HepG2 (cell line): ENCODE results near the gene PAIP2. TPM values are rescaled to one million over a fixed set of nuclear protein-coding genes. Genes with fewer than 3 reads are reported as not detected.

Experiments
- ATAC-seq: fragments of 200-7000 bp; cut with Tn5 transposase; 3 replicates; pipeline ENCODE4 v1.9.1; 2020; ENCODE audit warnings: mild to moderate bottlenecking, moderate library complexity
- BruUV-seq: library from RNA; stranded (reverse); fragments of 400-500 nt; replicated peaks from 2 replicates; lab custom pipeline; 2021; lab: Mats Ljungman, UMichigan
- CTCF ChIA-PET: fragments of 300-600 bp; formaldehyde crosslinking; extraction: SDS; loops from one replicate; lab custom pipeline; 2021; ENCODE audit warnings: low total read pairs, inconsistent platforms, low intra/inter-chr PET ratio; lab: Yijun Ruan, JAX
- POLR2A ChIA-PET: fragments of 350-600 bp; sonication (Branson Sonifier 250); formaldehyde crosslinking; loops from one replicate; lab custom pipeline; 2020; ENCODE audit warnings: antibody characterized with exemption, inconsistent platforms; lab: Yijun Ruan, JAX
- DNase-seq: peaks from one replicate; pipeline ENCODE4 v3.0.0-alpha.2; 2015; ENCODE audit warnings: low spot score
- FAIRE-seq: peaks from 3 replicates; lab custom pipeline; 2011; peaks lifted over from hg19 to GRCh38; lab: Jason Lieb, UNC
- H2AFZ ChIP-seq: one replicate; pipeline ENCODE4 v1.6.1; 2011; ENCODE audit warnings: low read length, inconsistent platforms
- H3K27ac ChIP-seq: fragments of 300-600 bp; 3 replicates; pipeline ENCODE4 v1.8.0; 2011; ENCODE audit warnings: mixed run types, mild to moderate bottlenecking, mixed read lengths, low read length, inconsistent platforms; ENCODE audit not compliant: insufficient read depth; ENCODE audit errors: extremely low read length
- H3K27me3 ChIP-seq, 2 experiments: fragments of 200-600 bp in 1 of 2; 2 replicates in 1 of 2; 3 replicates in 1 of 2; pipeline versions ENCODE4 v1.6.0 to v1.8.0; 2011; ENCODE audit warnings: low read length in 2 of 2, mild to moderate bottlenecking in 2 of 2, moderate library complexity in 2 of 2, inconsistent platforms in 1 of 2; ENCODE audit not compliant: insufficient read depth in 2 of 2, control insufficient read depth in 1 of 2
- H3K36me3 ChIP-seq, 2 experiments: fragments of 200-600 bp in 1 of 2; replicated peaks in 1 of 2; 2 replicates in 1 of 2; 3 replicates in 1 of 2; pipeline versions ENCODE4 v1.5.1 to v1.8.0; 2011; ENCODE audit warnings: low read length in 2 of 2, inconsistent platforms in 1 of 2; ENCODE audit not compliant: insufficient read depth in 2 of 2, control insufficient read depth in 1 of 2
- H3K4me1 ChIP-seq: 2 replicates; pipeline ENCODE4 v1.5.1; 2012; ENCODE audit warnings: low read length, inconsistent platforms; ENCODE audit not compliant: insufficient read depth
- H3K4me2 ChIP-seq: 2 replicates; pipeline ENCODE4 v1.6.0; 2011; ENCODE audit warnings: low read depth, low read length, inconsistent platforms
- H3K4me3 ChIP-seq, 3 experiments: fragments of 200-600 bp in 1 of 3; sonication (generic), shearing (Covaris generic) in 1 of 3; replicated peaks in 1 of 3; 2 replicates each; pipeline ENCODE4 v1.5.1; 2011 to 2016; ENCODE audit warnings: low read length in 3 of 3, inconsistent platforms in 2 of 3, low read depth in 2 of 3, mild to moderate bottlenecking in 2 of 3, control low read depth in 1 of 3, mixed read lengths in 1 of 3; ENCODE audit not compliant: insufficient read depth in 1 of 3
- H3K79me2 ChIP-seq: one replicate; pipeline ENCODE4 v1.6.1; 2011; ENCODE audit warnings: low read length, inconsistent platforms; ENCODE audit not compliant: insufficient read depth
- H3K9ac ChIP-seq: 2 replicates; pipeline ENCODE4 v1.6.0; 2011; ENCODE audit warnings: mild to moderate bottlenecking, low read depth, low read length, inconsistent platforms; ENCODE audit not compliant: insufficient read depth
- H3K9me3 ChIP-seq: 2 replicates; pipeline ENCODE4 v1.5.1; 2012; ENCODE audit warnings: mild to moderate bottlenecking, low read length
- H4K20me1 ChIP-seq: 2 replicates; pipeline ENCODE4 v1.6.0; 2011; ENCODE audit warnings: inconsistent platforms, mild to moderate bottlenecking, low read length, moderate library complexity; ENCODE audit not compliant: insufficient read depth
- ATF5 ChIP-seq: sonication (generic); formaldehyde crosslinking; IDR thresholded peaks from 2 replicates; pipeline ENCODE4 v1.4.0; 2020; ENCODE audit warnings: mild to moderate bottlenecking, low read depth, missing genetic modification reagents
- CBX1 ChIP-seq: IDR thresholded peaks from one replicate; pipeline ENCODE4 v1.6.1; 2016; ENCODE audit warnings: antibody characterized with exemption, low read depth
- EEA1 ChIP-seq: sonication (generic); formaldehyde crosslinking; IDR thresholded peaks from 2 replicates; pipeline ENCODE4 v1.5.1; 2020; ENCODE audit warnings: mild to moderate bottlenecking, missing genetic modification reagents, borderline replicate concordance
- KDM5B ChIP-seq: sonication (generic); formaldehyde crosslinking; IDR thresholded peaks from 2 replicates; pipeline ENCODE4 v1.4.0; 2020; ENCODE audit warnings: missing genetic modification reagents, mild to moderate bottlenecking, borderline replicate concordance
- MEF2D ChIP-seq: sonication (generic); formaldehyde crosslinking; IDR thresholded peaks from 2 replicates; pipeline ENCODE4 v1.5.1; 2020; ENCODE audit warnings: mild to moderate bottlenecking, missing genetic modification reagents
- MTF2 ChIP-seq: sonication (generic); formaldehyde crosslinking; IDR thresholded peaks from 2 replicates; pipeline ENCODE4 v1.5.0; 2020; ENCODE audit warnings: missing genetic modification reagents, borderline replicate concordance
- POLR2A ChIP-seq, 2 experiments: IDR thresholded peaks; 2 replicates each; pipeline ENCODE4 v1.6.1; 2011; ENCODE audit warnings: low read depth in 2 of 2, low read length in 2 of 2, mild to moderate bottlenecking in 1 of 2, moderate library complexity in 1 of 2; ENCODE audit not compliant: insufficient read depth in 1 of 2
- SIN3B ChIP-seq: fragments of 150-350 bp; IDR thresholded peaks from 2 replicates; pipeline ENCODE4 v1.6.1; 2014; ENCODE audit warnings: low read length
- SOX6 ChIP-seq, 2 experiments: fragments of 450-650 bp in 1 of 2; sonication (generic) in 1 of 2; formaldehyde crosslinking in 1 of 2; IDR thresholded peaks; 2 replicates each; pipeline versions ENCODE4 v1.4.0 to v1.6.1; 2017 to 2020; ENCODE audit warnings: antibody characterized with exemption in 1 of 2, mild to moderate bottlenecking in 1 of 2, missing genetic modification reagents in 1 of 2
- SP4 ChIP-seq: sonication (generic); formaldehyde crosslinking; IDR thresholded peaks from 2 replicates; pipeline ENCODE4 v1.8.1; 2023; ENCODE audit warnings: mild to moderate bottlenecking, missing genetic modification reagents
- TAF15 ChIP-seq: fragments of 200-400 bp; formaldehyde crosslinking; IDR thresholded peaks from one replicate; pipeline ENCODE4 v1.6.1; 2018; ENCODE audit warnings: mild to moderate bottlenecking, low read depth, low read length; ENCODE audit not compliant: poor library complexity, severe bottlenecking
- ZBTB46 ChIP-seq: sonication (generic); formaldehyde crosslinking; IDR thresholded peaks from 2 replicates; pipeline ENCODE4 v1.4.0; 2020; ENCODE audit warnings: mild to moderate bottlenecking, missing genetic modification reagents, borderline replicate concordance
- ZNF143 ChIP-seq: sonication (generic); formaldehyde crosslinking; IDR thresholded peaks from 2 replicates; pipeline ENCODE4 v1.4.0; 2020; ENCODE audit warnings: missing genetic modification reagents
- ZNF24 ChIP-seq: fragments of 450-650 bp; IDR thresholded peaks from 2 replicates; pipeline ENCODE4 v1.6.1; 2017; ENCODE audit warnings: antibody characterized with exemption, mild to moderate bottlenecking
- ZNF350 ChIP-seq: sonication (generic); formaldehyde crosslinking; IDR thresholded peaks from 2 replicates; pipeline ENCODE4 v1.4.0; 2020; ENCODE audit warnings: mild to moderate bottlenecking, low read depth, missing genetic modification reagents, borderline replicate concordance
- ZNF383 ChIP-seq: sonication (generic); formaldehyde crosslinking; IDR thresholded peaks from 2 replicates; pipeline ENCODE4 v1.4.0; 2020; ENCODE audit warnings: missing genetic modification reagents, mild to moderate bottlenecking, borderline replicate concordance
- ZNF605 ChIP-seq: sonication (generic); formaldehyde crosslinking; IDR thresholded peaks from 2 replicates; pipeline ENCODE4 v1.8.0; 2022; ENCODE audit warnings: mild to moderate bottlenecking, missing genetic modification reagents
- WGBS: methylation state at CpG from one replicate; pipeline ENCODE4 v1.1.6; 2017; ENCODE audit warnings: low lambda C conversion rate; 5-methylcytosine and 5-hydroxymethylcytosine counted together
- in situ Hi-C: cut with HindIII; loops from 2 replicates; pipeline ENCODE4 v1.10.0; 2017; ENCODE audit warnings: low pct_unique_long_range_greater_than_20kb; ENCODE audit not compliant: extremely low pct_ligation_motif_present
- intact Hi-C: fragments of 100-400 bp; cut with micrococcal nuclease; formaldehyde crosslinking; loops from one replicate; pipeline ENCODE4 v1.10.0; 2022; ENCODE audit not compliant: unreplicated experiment
- polyA plus RNA-seq, 8 experiments: library from polyadenylated mRNA; depleted of rRNA in 3 of 8; stranded (reverse) in 7 of 8; unstranded in 1 of 8; fragments of >200 nt; fragmentation: Illumina TruSeq in 4 of 8; extraction: Trizol in 4 of 8; gene quantifications; 2 replicates each; pipeline versions ENCODE4 v1.2.1 to v1.2.3, GENCODE V29; 2011 to 2016; ENCODE audit warnings: low read depth in 4 of 8, missing spikeins in 1 of 8, mixed read lengths in 1 of 8; ENCODE audit not compliant: insufficient read depth in 1 of 8
- total RNA-seq, 5 experiments: library from RNA; depleted of rRNA; stranded (reverse); fragments of >200 nt; fragmentation: Illumina TruSeq; extraction: Trizol; gene quantifications; 2 replicates each; pipeline ENCODE4 v1.2.3, GENCODE V29; 2016; ENCODE audit warnings: low read depth in 1 of 5
- TF ChIP-seq, protein P1 (sequence below): sonication (generic); formaldehyde crosslinking; IDR thresholded peaks from 2 replicates; pipeline ENCODE4 v1.5.1; 2020; ENCODE audit warnings: missing genetic modification reagents, mild to moderate bottlenecking, borderline replicate concordance

The PAIP2 gene
- total and polyA plus RNA-seq, 2 of the 13 experiments (the other 11 are each of a cell fraction or from before 2014, with no cell fraction given): 61.5 to 76.3 TPM

DNA sequence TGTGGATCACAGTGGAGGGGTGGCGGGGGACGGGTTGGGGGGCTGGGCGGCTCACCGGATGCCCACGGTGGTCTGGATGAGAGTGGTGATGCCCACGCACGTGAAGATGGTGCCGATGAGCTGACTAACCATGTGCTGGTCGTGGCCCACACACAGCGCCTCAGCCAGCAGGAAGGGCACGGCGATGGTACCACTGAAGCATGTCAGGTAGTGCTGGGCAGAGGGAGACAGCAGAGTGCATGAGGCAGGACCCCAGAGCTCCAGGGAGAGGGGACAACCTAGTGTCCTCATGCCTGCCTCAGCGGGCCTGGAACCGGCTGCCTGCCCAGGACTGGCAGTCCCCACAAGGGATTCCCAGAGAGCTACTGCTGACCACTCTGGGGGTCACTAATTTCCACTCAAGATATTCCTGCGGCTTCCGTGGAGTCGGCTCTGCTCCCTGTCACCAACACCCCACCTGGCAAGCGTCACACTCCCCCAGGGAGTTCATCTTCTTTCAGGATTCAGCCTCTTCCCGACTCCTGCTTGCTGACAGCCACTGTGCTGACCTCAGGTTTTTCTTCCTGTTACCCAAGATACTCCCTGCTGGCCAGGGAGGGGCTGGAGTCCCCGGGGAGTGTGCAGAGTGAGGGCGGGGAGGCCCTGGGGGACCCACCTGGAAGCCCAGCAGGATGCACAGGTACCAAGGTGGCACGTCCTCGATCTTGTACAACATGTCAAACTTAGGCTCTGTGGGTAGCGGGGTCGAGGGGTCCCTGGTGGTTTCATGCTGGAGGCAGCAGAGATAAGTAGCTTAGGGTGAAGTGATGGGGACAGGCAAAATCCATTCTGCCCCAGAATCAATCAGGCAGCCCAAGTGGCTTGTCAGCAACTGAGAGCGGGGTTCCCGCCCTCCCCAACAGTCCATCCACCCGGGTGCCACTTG, 40.4 kb downstream of the PAIP2 start:
- Histone ChIP-seq H3K27me3 (no peaks in the 10 kb centered on the region; a peak in 1 of 5 replicates), H3K9ac (peak overlapping the region; percentile 70), H3K36me3 (peaks cover 0 to 3% of the 10 kb centered on the region in 2 experiments; a peak in 2 of 5 replicates), H3K4me2 (peak overlapping the region; percentile 92), H3K4me1 (peaks cover 54% of the 10 kb centered on the region), H3K9me3 (no peaks in the 10 kb centered on the region), H3K4me3 (peak overlapping the region; percentile 56 to 79 (median 76)), H4K20me1 (no peaks in the 10 kb centered on the region), H3K79me2 (peaks cover 16% of the 10 kb centered on the region), H3K27ac (peak overlapping the region; percentile 71), H2AFZ (no peak overlapping the region)
- 61% methylated on average over 18 of the region's 28 CpGs for WGBS
- peak; percentile 2; the same call in 1 of the 3 replicates for ATAC-seq
- CTCF ChIA-PET: no interaction called here
- in situ Hi-C loops: no loop called here
- BruUV-seq: no TSS peak
- intact Hi-C loops: no loop called here
- no peak for DNase-seq
- no peak for FAIRE-seq
- POLR2A ChIA-PET: interaction anchor here (1.6 to 1.7 kb wide), 3 partner anchors 21 to 40 kb away, joined by 4 to 8 read pairs (median 6); partner anchors contain the start of genes PAIP2 and SPATA24
- 0 out of 2 replicates have a peak, but pooled peaks have one; percentile 4 for TF ChIP-seq MEF2D (CRISPR knock-in tag)
- TF ChIP-seq ZNF143 (CRISPR knock-in tag): peak; percentile 46; the same call in 1 of the 2 replicates
- TF ChIP-seq TAF15: no peak
- TF ChIP-seq ZNF24: no peak
- TF ChIP-seq SOX6 (IDR thresholded peaks at IDR 0.05): no peak
- TF ChIP-seq SOX6 (CRISPR knock-in tag; IDR thresholded peaks at IDR 0.05): peak; percentile 19; the same call in 1 of the 2 replicates
- no peak for TF ChIP-seq CBX1
- TF ChIP-seq KDM5B (CRISPR knock-in tag): no peak
- TF ChIP-seq SP4 (CRISPR knock-in tag): 0 out of 2 replicates have a peak, but pooled peaks have one; percentile 22
- TF ChIP-seq SIN3B: no peak
- TF ChIP-seq POLR2A (IDR thresholded peaks at IDR 0.05; ENCODE audit: insufficient read depth in 1 of 2, low read depth in 2 of 2, low read length in 2 of 2): 0 out of 4 replicates have a peak, but pooled peaks of 1 of the 2 experiments have one; percentile 24
- TF ChIP-seq ZNF605 (CRISPR knock-in tag): 0 out of 2 replicates have a peak, but pooled peaks have one; percentile 14
- no peak for TF ChIP-seq ZBTB46 (CRISPR knock-in tag)
- no peak for TF ChIP-seq ZNF350
- TF ChIP-seq ATF5 (CRISPR knock-in tag): no peak
- TF ChIP-seq MTF2 (CRISPR knock-in tag): no peak
- TF ChIP-seq ZNF383 (CRISPR knock-in tag): no peak
- TF ChIP-seq EEA1 (CRISPR knock-in tag): peak; percentile 52; the same call in 1 of the 2 replicates
- TF ChIP-seq, protein P1, sequence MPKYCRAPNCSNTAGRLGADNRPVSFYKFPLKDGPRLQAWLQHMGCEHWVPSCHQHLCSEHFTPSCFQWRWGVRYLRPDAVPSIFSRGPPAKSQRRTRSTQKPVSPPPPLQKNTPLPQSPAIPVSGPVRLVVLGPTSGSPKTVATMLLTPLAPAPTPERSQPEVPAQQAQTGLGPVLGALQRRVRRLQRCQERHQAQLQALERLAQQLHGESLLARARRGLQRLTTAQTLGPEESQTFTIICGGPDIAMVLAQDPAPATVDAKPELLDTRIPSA (CRISPR knock-in tag): no peak
